Calu3 (cell line): ENCODE data around the gene DNM2. TPM values are rescaled to one million over a fixed set of nuclear protein-coding genes. Genes with fewer than 3 reads are reported as not detected.

Experiments used
- BruUV-seq: library from RNA; stranded (reverse); fragments of 400-500 nt; replicated peaks from 2 replicates; lab custom pipeline; 2021; lab: Mats Ljungman, UMichigan
- CTCF ChIA-PET: fragments of 300-600 bp; sonication (Branson Sonifier 250); formaldehyde crosslinking; loops from one replicate; lab custom pipeline; 2022; ENCODE audit warnings: antibody characterized with exemption; lab: Charles Lee
- DNase-seq: peaks from one replicate; pipeline ENCODE4 v3.0.0; 2022
- H3K27ac Mint-ChIP-seq: one replicate; pipeline ENCODE4 v1.8.0; 2022; ENCODE audit warnings: mixed read lengths; ENCODE audit not compliant: unreplicated experiment
- H3K27me3 Mint-ChIP-seq: one replicate; pipeline ENCODE4 v1.8.0; 2022; ENCODE audit warnings: mixed read lengths; ENCODE audit not compliant: unreplicated experiment
- H3K36me3 Mint-ChIP-seq: one replicate; pipeline ENCODE4 v1.8.0; 2022; ENCODE audit warnings: mild to moderate bottlenecking, moderate library complexity, mixed read lengths; ENCODE audit not compliant: insufficient read depth, unreplicated experiment
- H3K4me1 Mint-ChIP-seq: one replicate; pipeline ENCODE4 v1.8.0; 2022; ENCODE audit warnings: mild to moderate bottlenecking, low read depth, mixed read lengths; ENCODE audit not compliant: unreplicated experiment
- H3K4me3 Mint-ChIP-seq: one replicate; pipeline ENCODE4 v1.8.0; 2022; ENCODE audit warnings: mild to moderate bottlenecking, low read depth, moderate library complexity, mixed read lengths; ENCODE audit not compliant: unreplicated experiment
- H3K9me3 Mint-ChIP-seq: one replicate; pipeline ENCODE4 v1.8.0; 2022; ENCODE audit warnings: low read depth, mixed read lengths; ENCODE audit not compliant: unreplicated experiment
- intact Hi-C: fragments of 100-400 bp; cut with micrococcal nuclease; formaldehyde crosslinking; loops from one replicate; pipeline ENCODE4 v1.10.0; 2022; ENCODE audit not compliant: unreplicated experiment
- total RNA-seq: library from RNA; stranded (reverse); gene quantifications from 2 replicates; pipeline ENCODE4 v1.2.3, GENCODE V29; 2022
- TF ChIP-seq, protein P1 (sequence below): fragments of 200-600 bp; IDR thresholded peaks from one replicate; pipeline ENCODE4 v1.8.0; 2022; ENCODE audit warnings: antibody characterized with exemption; ENCODE audit not compliant: unreplicated experiment

Gene DNM2
- total RNA-seq, 1 experiment from 2014 or later: 126 TPM

DNA sequence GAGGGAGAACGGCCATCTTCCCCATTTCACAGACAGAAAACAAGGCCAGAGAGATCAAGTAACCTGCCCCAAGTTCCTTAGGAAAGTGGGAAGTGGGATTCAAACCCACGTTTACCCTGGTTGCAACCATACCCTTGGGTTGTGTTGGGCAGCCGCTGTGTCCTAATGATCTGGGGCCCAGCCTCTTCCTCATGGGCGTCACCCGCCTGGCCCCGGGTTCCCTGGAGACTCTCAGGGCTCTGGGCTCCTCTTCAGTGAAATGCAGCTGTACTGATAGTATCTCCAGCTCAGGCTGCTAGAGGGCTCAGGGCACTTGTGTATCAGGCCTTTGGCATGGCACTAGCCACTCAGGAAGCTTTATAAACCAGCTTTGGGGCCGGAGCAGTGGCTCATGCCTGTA is 108.4 kb downstream of the DNM2 start:
- H3K4me3 Mint-ChIP-seq: no peak overlapping the region
- intact Hi-C loops: no loop called here
- H3K27me3 Mint-ChIP-seq: no peaks in the 10 kb centered on the region
- H3K36me3 Mint-ChIP-seq: peaks cover 48% of the 10 kb centered on the region
- CTCF ChIA-PET: interaction anchor here (0.6 kb wide), 1 partner anchor 586 kb away, joined by 5 read pairs; no protein-coding TSS in a partner anchor
- TF ChIP-seq, protein P1, sequence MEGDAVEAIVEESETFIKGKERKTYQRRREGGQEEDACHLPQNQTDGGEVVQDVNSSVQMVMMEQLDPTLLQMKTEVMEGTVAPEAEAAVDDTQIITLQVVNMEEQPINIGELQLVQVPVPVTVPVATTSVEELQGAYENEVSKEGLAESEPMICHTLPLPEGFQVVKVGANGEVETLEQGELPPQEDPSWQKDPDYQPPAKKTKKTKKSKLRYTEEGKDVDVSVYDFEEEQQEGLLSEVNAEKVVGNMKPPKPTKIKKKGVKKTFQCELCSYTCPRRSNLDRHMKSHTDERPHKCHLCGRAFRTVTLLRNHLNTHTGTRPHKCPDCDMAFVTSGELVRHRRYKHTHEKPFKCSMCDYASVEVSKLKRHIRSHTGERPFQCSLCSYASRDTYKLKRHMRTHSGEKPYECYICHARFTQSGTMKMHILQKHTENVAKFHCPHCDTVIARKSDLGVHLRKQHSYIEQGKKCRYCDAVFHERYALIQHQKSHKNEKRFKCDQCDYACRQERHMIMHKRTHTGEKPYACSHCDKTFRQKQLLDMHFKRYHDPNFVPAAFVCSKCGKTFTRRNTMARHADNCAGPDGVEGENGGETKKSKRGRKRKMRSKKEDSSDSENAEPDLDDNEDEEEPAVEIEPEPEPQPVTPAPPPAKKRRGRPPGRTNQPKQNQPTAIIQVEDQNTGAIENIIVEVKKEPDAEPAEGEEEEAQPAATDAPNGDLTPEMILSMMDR: no peak
- no peak for DNase-seq
- H3K9me3 Mint-ChIP-seq: no peaks in the 10 kb centered on the region
- H3K27ac Mint-ChIP-seq: no peak overlapping the region
- BruUV-seq: no TSS peak
- H3K4me1 Mint-ChIP-seq: no peaks in the 10 kb centered on the region

DNA sequence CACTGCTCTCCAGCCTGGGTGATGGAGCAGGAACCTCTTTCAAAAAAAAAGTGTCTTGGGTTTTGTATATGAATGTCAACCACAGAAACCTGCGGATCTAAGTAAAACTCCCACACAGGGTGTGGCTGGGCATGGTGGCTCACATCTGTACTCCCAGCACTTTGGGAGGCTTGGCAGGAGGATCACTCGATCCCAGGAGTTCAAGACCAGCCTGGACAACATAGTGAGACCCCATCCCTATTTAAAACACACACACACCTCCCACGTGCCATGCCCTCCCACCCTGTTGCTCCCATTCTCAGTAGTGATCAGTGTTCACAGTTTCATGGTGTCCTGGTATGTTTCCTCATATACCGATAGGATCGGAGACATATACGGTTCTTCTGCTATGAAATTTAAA is 109.0 kb downstream of the DNM2 start:
- no peak for DNase-seq
- no peak overlapping the region for H3K4me3 Mint-ChIP-seq
- BruUV-seq: no TSS peak
- H3K9me3 Mint-ChIP-seq: no peaks in the 10 kb centered on the region
- H3K4me1 Mint-ChIP-seq: no peaks in the 10 kb centered on the region
- H3K36me3 Mint-ChIP-seq: peaks cover 52% of the 10 kb centered on the region
- CTCF ChIA-PET: no interaction called here
- intact Hi-C loops: no loop called here
- no peak overlapping the region for H3K27ac Mint-ChIP-seq
- no peaks in the 10 kb centered on the region for H3K27me3 Mint-ChIP-seq
- TF ChIP-seq, protein P1: no peak

DNA sequence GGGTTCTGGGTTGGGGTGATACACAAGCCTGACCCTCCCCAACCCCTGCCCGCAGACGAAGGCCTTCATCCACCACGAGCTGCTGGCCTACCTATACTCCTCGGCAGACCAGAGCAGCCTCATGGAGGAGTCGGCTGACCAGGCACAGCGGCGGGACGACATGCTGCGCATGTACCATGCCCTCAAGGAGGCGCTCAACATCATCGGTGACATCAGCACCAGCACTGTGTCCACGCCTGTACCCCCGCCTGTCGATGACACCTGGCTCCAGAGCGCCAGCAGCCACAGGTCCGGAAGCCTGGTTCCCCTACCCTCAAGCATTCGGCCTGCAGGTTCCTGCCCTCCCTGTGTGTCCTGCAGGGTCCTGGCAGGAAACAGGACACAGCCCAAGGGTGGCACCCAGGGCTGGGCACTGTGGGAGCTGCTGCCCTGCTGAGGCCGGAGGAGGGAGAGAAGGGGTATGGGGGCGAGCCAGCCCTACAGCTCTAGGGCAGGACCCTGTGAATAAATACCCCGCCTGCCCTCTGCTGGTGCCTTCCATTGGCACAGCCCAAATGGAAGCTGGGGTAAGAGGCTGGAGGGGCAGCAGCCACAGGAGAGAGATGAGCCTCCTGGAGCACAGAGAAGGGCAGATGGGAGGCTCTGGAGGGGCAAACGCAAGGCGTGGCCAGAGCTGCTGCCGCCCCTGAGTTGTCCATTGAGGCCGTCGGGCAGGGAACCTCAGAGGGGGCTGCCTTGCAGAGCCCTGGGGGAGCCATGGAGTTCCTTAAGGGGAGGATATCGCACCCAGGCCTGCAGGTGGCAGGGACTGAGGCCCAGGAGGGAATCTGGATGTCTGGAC is 111.3 kb downstream of the DNM2 start:
- Mint-ChIP-seq H3K9me3 (no peaks in the 10 kb centered on the region), H3K4me1 (no peaks in the 10 kb centered on the region), H3K27ac (no peak overlapping the region), H3K36me3 (peaks cover 56% of the 10 kb centered on the region), H3K4me3 (no peak overlapping the region), H3K27me3 (no peaks in the 10 kb centered on the region)
- no peak for DNase-seq
- TF ChIP-seq, protein P1: no peak
- CTCF ChIA-PET: interaction anchor here (0.5 to 1.0 kb wide), 2 partner anchors 72 to 112 kb away, joined by 3 read pairs; partner anchors contain the start of gene DNM2
- BruUV-seq: no TSS peak
- intact Hi-C loops: no loop called here

DNA sequence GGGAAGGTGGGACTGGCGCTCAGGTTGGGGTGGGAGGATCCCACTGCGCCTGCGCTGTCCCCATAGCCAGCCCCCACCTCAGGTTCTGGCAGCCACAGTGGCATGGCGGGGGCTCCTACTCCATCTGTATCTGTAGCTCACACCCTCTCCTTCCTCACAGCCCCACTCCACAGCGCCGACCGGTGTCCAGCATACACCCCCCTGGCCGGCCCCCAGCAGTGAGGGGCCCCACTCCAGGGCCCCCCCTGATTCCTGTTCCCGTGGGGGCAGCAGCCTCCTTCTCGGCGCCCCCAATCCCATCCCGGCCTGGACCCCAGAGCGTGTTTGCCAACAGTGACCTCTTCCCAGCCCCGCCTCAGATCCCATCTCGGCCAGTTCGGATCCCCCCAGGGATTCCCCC is 112.1 kb downstream of the DNM2 start:
- TF ChIP-seq, protein P1: no peak
- no peaks in the 10 kb centered on the region for H3K4me1 Mint-ChIP-seq
- peaks cover 58% of the 10 kb centered on the region for H3K36me3 Mint-ChIP-seq
- no TSS peak for BruUV-seq
- H3K27ac Mint-ChIP-seq: no peak overlapping the region
- intact Hi-C loops: no loop called here
- CTCF ChIA-PET: interaction anchor here (0.6 to 1.0 kb wide), 2 partner anchors 84 to 112 kb away, joined by 3 read pairs; partner anchors contain the start of gene DNM2
- no peak overlapping the region for H3K4me3 Mint-ChIP-seq
- no peak for DNase-seq
- H3K9me3 Mint-ChIP-seq: no peaks in the 10 kb centered on the region
- H3K27me3 Mint-ChIP-seq: no peaks in the 10 kb centered on the region
